PFSK-1 (cell line): Measurements from ENCODE around the gene ADAMTS17.

Source experiments
- POLR2AphosphoS5 ChIP-seq: IDR thresholded peaks from 2 replicates; pipeline ENCODE4 v1.6.1; 2012; ENCODE audit warnings: low read depth, mild to moderate bottlenecking, control low read depth, low read length, moderate library complexity
- TAF1 ChIP-seq: IDR thresholded peaks from 2 replicates; pipeline ENCODE4 v1.6.1; 2012; ENCODE audit warnings: low read length, control low read depth, borderline replicate concordance; ENCODE audit not compliant: insufficient read depth

- TF ChIP-seq TAF1 (no peak), POLR2AphosphoS5 (no peak)
Measured at GRCh38 chr15:100279446-100279845, 62.3 kb downstream of the ADAMTS17 start.
